K562 (cell line): Measurements from ENCODE around the gene FAM181B. TPM values are rescaled to one million over a fixed set of nuclear protein-coding genes. Genes with fewer than 3 reads are reported as not detected.
A peak's percentile ranks its signal among the peaks of the same experiment; 100 is the strongest.

ENCODE experiments used
- ATAC-seq: fragments of 200-7000 bp; cut with Tn5 transposase; 3 replicates; pipeline ENCODE4 v1.9.1; 2020; ENCODE audit warnings: moderate library complexity
- BruUV-seq: library from RNA; stranded (reverse); fragments of 400-500 nt; replicated peaks from 2 replicates; lab custom pipeline; 2021; lab: Mats Ljungman, UMichigan
- CTCF ChIA-PET: fragments of 300-600 bp; formaldehyde crosslinking; extraction: SDS; loops from one replicate; lab custom pipeline; 2021; ENCODE audit warnings: low intra/inter-chr PET ratio; lab: Yijun Ruan, JAX
- POLR2A ChIA-PET: fragments of 300-600, 350-650 bp; sonication (Branson Sonifier 250); formaldehyde crosslinking; extraction: SDS; loops from one replicate; lab custom pipeline; 2021; ENCODE audit warnings: antibody characterized with exemption, inconsistent platforms; lab: Yijun Ruan, JAX
- DNase-seq, 4 experiments: peaks; one replicate each; pipeline versions ENCODE4 v3.0.0 to v3.0.0-alpha.2; 2011 to 2018; ENCODE audit warnings: low spot score in 3 of 4, mixed read lengths in 3 of 4; ENCODE audit errors: extremely low read depth in 1 of 4
- FAIRE-seq: peaks from 2 replicates; lab custom pipeline; 2011; peaks lifted over from hg19 to GRCh38; lab: Jason Lieb, UNC
- H2AFZ ChIP-seq: 2 replicates; pipeline ENCODE4 v1.6.0; 2011; ENCODE audit warnings: low read depth, low read length, control low read depth, inconsistent platforms
- H3K27ac ChIP-seq: fragments of 200-600 bp; 3 replicates; pipeline ENCODE4 v1.8.0; 2011; ENCODE audit warnings: low read depth, mild to moderate bottlenecking, control low read depth, inconsistent platforms, low read length, moderate library complexity, mixed read lengths; ENCODE audit errors: extremely low read depth
- H3K27me3 ChIP-seq, 2 experiments: fragments of 300-600 bp in 1 of 2; 2 replicates in 1 of 2; 3 replicates in 1 of 2; pipeline versions ENCODE4 v1.6.0 to v1.8.0; 2011; ENCODE audit warnings: inconsistent platforms in 2 of 2, low read length in 2 of 2, mild to moderate bottlenecking in 1 of 2, mixed read lengths in 1 of 2, moderate library complexity in 1 of 2; ENCODE audit not compliant: control insufficient read depth in 2 of 2, insufficient read depth in 2 of 2
- H3K36me3 ChIP-seq: fragments of 300-600 bp; 3 replicates; pipeline ENCODE4 v1.8.0; 2011; ENCODE audit warnings: mild to moderate bottlenecking, low read length, inconsistent platforms; ENCODE audit not compliant: control insufficient read depth, insufficient read depth
- H3K4me1 ChIP-seq, 2 experiments: fragments of 200-600 bp in 1 of 2; replicated peaks in 1 of 2; 2 replicates in 1 of 2; 3 replicates in 1 of 2; pipeline versions ENCODE4 v1.5.1 to v1.8.0; 2011; ENCODE audit warnings: inconsistent platforms in 2 of 2, low read length in 2 of 2, mild to moderate bottlenecking in 1 of 2, mixed read lengths in 1 of 2, moderate library complexity in 1 of 2; ENCODE audit not compliant: control insufficient read depth in 2 of 2, insufficient read depth in 2 of 2
- H3K4me2 ChIP-seq: 2 replicates; pipeline ENCODE4 v1.6.1; 2011; ENCODE audit warnings: low read length, control low read depth, inconsistent platforms, mixed read lengths; ENCODE audit not compliant: insufficient read depth
- H3K4me3 ChIP-seq: fragments of 200-600 bp; sonication (generic), shearing (Covaris generic); 2 replicates; pipeline ENCODE4 v1.5.1; 2016; ENCODE audit warnings: control low read depth, inconsistent platforms
- H3K79me2 ChIP-seq: fragments of 200-600 bp; 3 replicates; pipeline ENCODE4 v1.8.0; 2011; ENCODE audit warnings: low read length, inconsistent platforms; ENCODE audit not compliant: control insufficient read depth, insufficient read depth
- H3K9ac ChIP-seq, 2 experiments: 2 replicates each; pipeline versions ENCODE4 v1.6.0 to v1.6.1; 2011; ENCODE audit warnings: low read depth in 2 of 2, low read length in 2 of 2, control low read depth in 1 of 2, inconsistent platforms in 1 of 2, mild to moderate bottlenecking in 1 of 2, mixed read lengths in 1 of 2; ENCODE audit not compliant: insufficient read depth in 1 of 2
- H3K9me1 ChIP-seq: one replicate; pipeline ENCODE4 v1.6.0; 2011; ENCODE audit warnings: inconsistent platforms, mild to moderate bottlenecking, low read length, moderate library complexity; ENCODE audit not compliant: control insufficient read depth, insufficient read depth
- H3K9me3 ChIP-seq: replicated peaks from 2 replicates; pipeline ENCODE4 v1.5.1; 2011; ENCODE audit warnings: low read depth, low read length, inconsistent platforms; ENCODE audit not compliant: control insufficient read depth, insufficient read depth
- H4K20me1 ChIP-seq: replicated peaks from 2 replicates; pipeline ENCODE4 v1.6.1; 2011; ENCODE audit warnings: low read length, inconsistent platforms, mixed read lengths; ENCODE audit not compliant: control insufficient read depth, insufficient read depth
- EZH2 ChIP-seq: IDR thresholded peaks from 2 replicates; pipeline ENCODE4 v1.6.1; 2012; ENCODE audit warnings: low read depth, mild to moderate bottlenecking, inconsistent platforms, low read length, borderline replicate concordance
- PRPF4 ChIP-seq: fragments of 200-400 bp; formaldehyde crosslinking; IDR thresholded peaks from one replicate; pipeline ENCODE4 v1.6.1; 2017; ENCODE audit warnings: low read length, low read depth, mild to moderate bottlenecking; ENCODE audit not compliant: insufficient read depth, poor library complexity, severe bottlenecking
- ZNF143 ChIP-seq: sonication (generic); formaldehyde crosslinking; IDR thresholded peaks from 2 replicates; pipeline ENCODE4 v1.9.0; 2022; ENCODE audit warnings: mild to moderate bottlenecking, missing genetic modification reagents
- WGBS: fragments of 100-300 bp; shearing (Covaris generic); methylation state at CpG from one replicate; pipeline ENCODE4 v1.1.6; 2016; ENCODE audit warnings: low coverage, mixed read lengths; ENCODE audit not compliant: insufficient coverage; ENCODE audit errors: missing lambda C conversion rate; 5-methylcytosine and 5-hydroxymethylcytosine counted together
- in situ Hi-C: fragments of 300-500 bp; cut with MboI; formaldehyde crosslinking; loops from 4 replicates; pipeline ENCODE4 v1.15.0; 2018; ENCODE audit warnings: inconsistent platforms, mixed read lengths
- intact Hi-C: fragments of 100-400 bp; cut with micrococcal nuclease; formaldehyde crosslinking; loops from 2 replicates; pipeline ENCODE4 v1.14.2; 2022
- polyA plus RNA-seq, 8 experiments: library from polyadenylated mRNA; depleted of rRNA in 4 of 8; stranded (reverse) in 5 of 8; unstranded in 3 of 8; fragments of >200 nt; fragmentation: Nextera tagmentation in 2 of 8; fragmentation: Illumina TruSeq in 1 of 8; extraction: Ambion mirVana in 2 of 8; extraction: Trizol in 1 of 8; gene quantifications; 2 replicates each; pipeline versions ENCODE4 v1.2.1 to v1.2.3, GENCODE V29; 2011 to 2014; ENCODE audit warnings: inconsistent platforms in 1 of 8, missing spikeins in 1 of 8
- total RNA-seq, 7 experiments: library from RNA; depleted of rRNA in 6 of 7; stranded (reverse); fragments of >200 nt in 6 of 7; fragmentation: Illumina TruSeq in 2 of 7; extraction: Trizol in 2 of 7; gene quantifications; 2 replicates each; pipeline versions ENCODE4 v1.2.1 to v1.2.3, GENCODE V29; 2011 to 2021; ENCODE audit warnings: low replicate concordance in 1 of 7
- TF ChIP-seq, protein P1 (sequence below): fragments of 450-650 bp; IDR thresholded peaks from 2 replicates; pipeline ENCODE4 v1.6.1; 2016
- TF ChIP-seq, protein P2 (sequence below): sonication (generic); formaldehyde crosslinking; IDR thresholded peaks from 2 replicates; pipeline ENCODE4 v1.8.0; 2022; ENCODE audit warnings: mild to moderate bottlenecking, missing genetic modification reagents, borderline replicate concordance

FAM181B gene
- total and polyA plus RNA-seq, 9 of the 15 experiments (the other 6 are each of a cell fraction or from before 2014, with no cell fraction given), result 0.01 TPM; not detected in 8

DNA sequence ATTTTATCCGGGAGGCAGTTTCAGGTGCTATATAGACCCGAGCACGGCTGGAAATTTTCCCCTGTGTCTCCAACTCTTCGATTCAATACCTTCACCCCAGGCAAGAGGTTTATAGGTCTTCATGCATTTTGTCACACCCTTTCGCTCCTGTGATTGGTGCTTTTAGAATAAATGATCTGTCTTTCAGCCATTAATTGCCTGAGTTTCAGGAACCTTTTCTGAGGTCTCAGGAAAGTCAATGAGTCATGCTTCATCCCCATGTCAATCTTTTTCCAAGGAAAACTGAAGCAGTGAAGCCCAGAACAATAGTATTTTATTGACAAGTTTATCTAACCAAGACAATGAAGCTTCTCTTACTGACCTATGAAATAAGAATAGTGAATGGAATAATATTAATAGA, 29.9 kb downstream of the FAM181B start:
- in situ Hi-C loops (no loop called here), intact Hi-C loops (no loop called here)
- Histone ChIP-seq H3K79me2 (no peaks in the 10 kb centered on the region), H3K4me1 (no peaks in the 10 kb centered on the region), H3K4me3 (no peak overlapping the region), H3K27me3 (no peaks in the 10 kb centered on the region; a peak in 1 of 5 replicates), H3K9me3 (no peaks in the 10 kb centered on the region), H2AFZ (no peak overlapping the region), H3K4me2 (no peak overlapping the region), H3K36me3 (no peaks in the 10 kb centered on the region), H3K9ac (no peak overlapping the region), H3K9me1 (no peaks in the 10 kb centered on the region), H3K27ac (no peak overlapping the region), H4K20me1 (no peaks in the 10 kb centered on the region)
- POLR2A ChIA-PET, result no interaction called here
- FAIRE-seq (no peak), DNase-seq (no peak), ATAC-seq (no peak)
- CTCF ChIA-PET, result no interaction called here
- no TSS peak for BruUV-seq
- TF ChIP-seq, protein P1, sequence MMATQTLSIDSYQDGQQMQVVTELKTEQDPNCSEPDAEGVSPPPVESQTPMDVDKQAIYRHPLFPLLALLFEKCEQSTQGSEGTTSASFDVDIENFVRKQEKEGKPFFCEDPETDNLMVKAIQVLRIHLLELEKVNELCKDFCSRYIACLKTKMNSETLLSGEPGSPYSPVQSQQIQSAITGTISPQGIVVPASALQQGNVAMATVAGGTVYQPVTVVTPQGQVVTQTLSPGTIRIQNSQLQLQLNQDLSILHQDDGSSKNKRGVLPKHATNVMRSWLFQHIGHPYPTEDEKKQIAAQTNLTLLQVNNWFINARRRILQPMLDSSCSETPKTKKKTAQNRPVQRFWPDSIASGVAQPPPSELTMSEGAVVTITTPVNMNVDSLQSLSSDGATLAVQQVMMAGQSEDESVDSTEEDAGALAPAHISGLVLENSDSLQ, result peak; percentile 77
- TF ChIP-seq ZNF143 (CRISPR knock-in tag), result no peak
- no peak for TF ChIP-seq PRPF4
- TF ChIP-seq, protein P2, sequence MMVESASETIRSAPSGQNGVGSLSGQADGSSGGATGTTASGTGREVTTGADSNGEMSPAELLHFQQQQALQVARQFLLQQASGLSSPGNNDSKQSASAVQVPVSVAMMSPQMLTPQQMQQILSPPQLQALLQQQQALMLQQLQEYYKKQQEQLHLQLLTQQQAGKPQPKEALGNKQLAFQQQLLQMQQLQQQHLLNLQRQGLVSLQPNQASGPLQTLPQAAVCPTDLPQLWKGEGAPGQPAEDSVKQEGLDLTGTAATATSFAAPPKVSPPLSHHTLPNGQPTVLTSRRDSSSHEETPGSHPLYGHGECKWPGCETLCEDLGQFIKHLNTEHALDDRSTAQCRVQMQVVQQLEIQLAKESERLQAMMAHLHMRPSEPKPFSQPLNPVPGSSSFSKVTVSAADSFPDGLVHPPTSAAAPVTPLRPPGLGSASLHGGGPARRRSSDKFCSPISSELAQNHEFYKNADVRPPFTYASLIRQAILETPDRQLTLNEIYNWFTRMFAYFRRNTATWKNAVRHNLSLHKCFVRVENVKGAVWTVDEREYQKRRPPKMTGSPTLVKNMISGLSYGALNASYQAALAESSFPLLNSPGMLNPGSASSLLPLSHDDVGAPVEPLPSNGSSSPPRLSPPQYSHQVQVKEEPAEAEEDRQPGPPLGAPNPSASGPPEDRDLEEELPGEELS, result no peak
- no peak for TF ChIP-seq EZH2
- 0% methylated on average over 5 of the region's 5 CpGs for WGBS
